Astrocyte of the cerebellum (primary cell): Measurements from ENCODE around the gene UBE3B.

Experiments
- DNase-seq: peaks from one replicate; pipeline ENCODE4 v3.0.0-alpha.2; 2011; ENCODE audit warnings: low read depth
- H3K4me3 ChIP-seq: 2 replicates; pipeline ENCODE4 v1.5.1; 2011; ENCODE audit warnings: mild to moderate bottlenecking, low read depth, low read length, moderate library complexity
- in situ Hi-C: cut with HindIII; loops from 2 replicates; pipeline ENCODE4 v1.10.0; 2017; ENCODE audit warnings: low sequenced_read_pairs
- TF ChIP-seq, protein P1 (sequence below): IDR thresholded peaks from 2 replicates; pipeline ENCODE4 v1.5.1; 2012; ENCODE audit warnings: low read length, low read depth, moderate library complexity, mild to moderate bottlenecking; ENCODE audit errors: missing control alignments

The UBE3B gene

DNA sequence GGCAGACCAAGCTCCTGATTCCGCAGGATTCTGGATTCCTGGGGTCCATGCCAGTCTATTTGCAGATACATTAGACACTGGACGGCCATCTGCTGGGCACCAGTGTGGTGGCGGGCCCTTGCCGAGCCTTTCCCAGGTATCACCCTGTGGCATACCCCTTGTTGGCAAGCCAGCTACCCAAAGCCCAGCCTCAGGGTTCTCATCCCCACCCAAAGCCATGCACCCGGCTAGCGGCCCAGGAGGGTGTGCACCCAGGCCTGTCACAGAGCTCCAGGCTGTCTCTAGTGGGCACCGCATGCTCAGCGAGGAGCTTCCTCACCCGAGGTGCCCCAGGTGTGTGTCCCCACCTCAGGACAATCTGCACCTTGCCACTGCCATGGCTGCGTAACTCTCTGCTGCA lies 82.2 kb downstream of the UBE3B start:
- TF ChIP-seq, protein P1, sequence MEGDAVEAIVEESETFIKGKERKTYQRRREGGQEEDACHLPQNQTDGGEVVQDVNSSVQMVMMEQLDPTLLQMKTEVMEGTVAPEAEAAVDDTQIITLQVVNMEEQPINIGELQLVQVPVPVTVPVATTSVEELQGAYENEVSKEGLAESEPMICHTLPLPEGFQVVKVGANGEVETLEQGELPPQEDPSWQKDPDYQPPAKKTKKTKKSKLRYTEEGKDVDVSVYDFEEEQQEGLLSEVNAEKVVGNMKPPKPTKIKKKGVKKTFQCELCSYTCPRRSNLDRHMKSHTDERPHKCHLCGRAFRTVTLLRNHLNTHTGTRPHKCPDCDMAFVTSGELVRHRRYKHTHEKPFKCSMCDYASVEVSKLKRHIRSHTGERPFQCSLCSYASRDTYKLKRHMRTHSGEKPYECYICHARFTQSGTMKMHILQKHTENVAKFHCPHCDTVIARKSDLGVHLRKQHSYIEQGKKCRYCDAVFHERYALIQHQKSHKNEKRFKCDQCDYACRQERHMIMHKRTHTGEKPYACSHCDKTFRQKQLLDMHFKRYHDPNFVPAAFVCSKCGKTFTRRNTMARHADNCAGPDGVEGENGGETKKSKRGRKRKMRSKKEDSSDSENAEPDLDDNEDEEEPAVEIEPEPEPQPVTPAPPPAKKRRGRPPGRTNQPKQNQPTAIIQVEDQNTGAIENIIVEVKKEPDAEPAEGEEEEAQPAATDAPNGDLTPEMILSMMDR = no peak
- in situ Hi-C loops = no loop called here
- DNase-seq = no peak
- H3K4me3 ChIP-seq = no peak overlapping the region

DNA sequence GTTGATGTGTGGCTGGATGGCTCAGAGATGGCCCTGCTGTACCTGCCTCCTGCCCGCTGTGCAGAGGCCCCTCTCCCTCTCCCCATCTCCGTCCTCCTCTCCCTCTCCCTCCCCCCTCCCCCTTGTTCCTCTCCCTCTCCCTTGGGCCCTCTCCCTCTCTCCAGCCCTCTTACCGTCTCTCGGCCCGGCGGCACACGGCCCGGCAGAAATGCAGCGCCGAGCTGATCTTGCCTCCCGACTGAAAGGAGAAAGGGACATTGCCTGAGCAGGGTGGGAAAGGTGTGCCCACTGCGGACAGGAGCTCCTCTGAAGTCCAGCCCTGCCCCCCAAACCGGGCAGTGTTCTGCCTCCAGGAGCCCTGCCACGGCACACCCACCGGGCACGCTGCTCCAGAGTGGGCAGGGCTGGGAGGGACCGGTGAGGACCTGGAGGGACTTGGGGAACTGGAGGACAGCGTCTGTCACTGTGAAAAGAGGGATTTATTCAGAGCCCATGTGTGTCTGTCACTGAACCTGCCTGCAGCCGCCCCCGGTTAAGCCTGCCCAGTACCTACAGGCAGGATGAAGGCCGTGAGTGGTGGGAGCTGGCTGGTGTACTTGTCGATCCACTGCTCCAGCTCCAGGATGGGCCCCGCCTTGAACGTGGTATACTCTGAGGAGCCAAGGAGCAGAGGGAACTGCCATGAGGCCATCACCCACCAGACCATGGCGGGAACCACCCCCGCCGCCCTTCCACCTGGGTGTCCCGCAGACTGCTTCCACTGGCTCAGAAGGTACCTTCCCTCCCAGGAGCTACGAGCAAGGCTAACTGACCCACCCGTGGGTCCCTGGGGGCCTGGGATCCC lies 83.7 kb downstream of the UBE3B start:
- H3K4me3 ChIP-seq = no peak overlapping the region
- DNase-seq = no peak
- TF ChIP-seq, protein P1 = no peak
- in situ Hi-C loops = no loop called here

DNA sequence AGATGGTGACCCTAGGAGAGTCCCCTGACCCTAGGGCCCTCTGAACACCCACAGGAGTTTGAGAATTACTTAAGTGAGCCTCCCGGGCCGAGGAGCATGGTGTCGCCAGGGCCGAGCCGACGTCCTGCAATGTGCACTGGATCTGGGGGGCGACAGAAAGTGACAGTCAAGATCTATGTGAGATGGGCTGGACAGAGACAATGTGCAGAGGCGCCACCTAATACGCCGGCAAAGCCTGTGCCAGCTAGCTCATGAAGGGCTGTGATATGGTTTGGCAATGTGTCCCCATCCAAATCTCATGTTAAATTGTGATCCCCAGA lies 84.2 kb downstream of the UBE3B start:
- in situ Hi-C loops = no loop called here
- TF ChIP-seq, protein P1 = no peak

DNA sequence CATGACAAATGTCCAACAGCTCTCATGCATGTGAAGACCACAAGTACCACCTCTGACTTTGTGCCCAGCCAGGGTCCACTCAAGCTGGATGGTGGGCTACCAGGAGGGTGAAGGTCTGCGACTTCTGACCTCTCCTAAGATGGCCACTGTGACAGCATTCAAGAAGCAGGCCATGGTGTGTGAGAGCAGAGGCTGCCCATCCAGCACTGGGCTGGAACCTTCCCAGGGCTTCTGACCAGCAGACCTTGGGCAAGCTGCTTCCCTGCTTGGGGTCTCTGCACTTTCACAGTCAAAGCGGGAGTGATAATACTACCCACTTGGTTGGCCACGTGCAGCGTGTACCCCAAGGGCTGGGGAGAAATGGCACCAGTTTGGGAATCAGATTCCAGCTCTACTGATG lies 85.4 kb downstream of the UBE3B start:
- TF ChIP-seq, protein P1 = no peak
- in situ Hi-C loops = no loop called here
- no peak for DNase-seq

More for the DNA sequence above, 84.2 kb downstream of the UBE3B start:
- no peak overlapping the region for H3K4me3 ChIP-seq
- no peak for DNase-seq

DNA sequence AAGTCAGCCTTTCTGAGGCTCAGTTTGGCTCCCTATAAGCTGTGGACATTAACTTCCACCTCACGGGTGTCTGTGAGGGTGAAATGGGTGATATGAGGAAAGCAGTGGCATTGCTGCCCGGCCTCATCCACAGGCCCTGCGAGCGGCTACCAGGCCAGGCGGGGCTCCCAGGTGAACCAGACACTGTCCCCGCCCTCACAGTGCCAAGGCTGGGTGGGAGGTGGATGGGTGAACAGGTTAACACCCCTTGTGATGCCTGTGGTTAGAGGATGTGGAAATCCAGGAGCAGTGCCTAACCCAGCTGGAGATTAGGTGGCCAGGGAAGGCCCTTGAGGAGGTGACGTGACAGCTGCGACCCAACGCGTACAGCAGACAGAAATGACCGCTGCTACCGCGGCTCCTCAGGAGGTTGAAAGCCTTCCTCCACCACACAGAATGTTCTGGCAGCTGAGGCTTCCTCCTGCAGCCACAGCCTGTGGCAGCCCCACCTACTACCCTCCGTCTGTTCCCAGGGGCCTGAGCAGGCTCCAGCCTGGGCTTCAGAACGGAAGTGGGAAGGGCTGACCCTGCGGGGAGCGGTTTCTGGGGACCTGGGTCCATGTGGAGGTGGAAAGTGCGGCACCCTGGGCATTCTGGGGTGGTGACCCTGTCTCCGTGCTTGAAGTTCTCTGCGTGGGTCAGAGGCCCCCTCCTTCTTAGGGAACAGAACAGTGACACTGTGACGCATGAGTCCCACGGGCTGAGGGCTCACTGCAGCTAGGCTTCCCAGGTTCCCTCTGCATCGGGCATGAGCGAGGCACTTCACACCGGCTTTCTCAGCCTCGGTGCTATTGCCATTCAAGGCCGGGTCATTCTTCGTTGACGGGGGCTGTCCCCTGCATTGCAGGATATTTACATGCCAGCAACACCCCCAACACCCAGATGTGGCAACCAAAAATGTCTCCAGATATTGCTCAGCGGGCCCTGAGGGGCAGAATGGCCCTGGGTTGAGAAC lies 86.2 kb downstream of the UBE3B start:
- no peak overlapping the region for H3K4me3 ChIP-seq
- in situ Hi-C loops = no loop called here

More for the DNA sequence above, 85.4 kb downstream of the UBE3B start:
- no peak overlapping the region for H3K4me3 ChIP-seq

DNA sequence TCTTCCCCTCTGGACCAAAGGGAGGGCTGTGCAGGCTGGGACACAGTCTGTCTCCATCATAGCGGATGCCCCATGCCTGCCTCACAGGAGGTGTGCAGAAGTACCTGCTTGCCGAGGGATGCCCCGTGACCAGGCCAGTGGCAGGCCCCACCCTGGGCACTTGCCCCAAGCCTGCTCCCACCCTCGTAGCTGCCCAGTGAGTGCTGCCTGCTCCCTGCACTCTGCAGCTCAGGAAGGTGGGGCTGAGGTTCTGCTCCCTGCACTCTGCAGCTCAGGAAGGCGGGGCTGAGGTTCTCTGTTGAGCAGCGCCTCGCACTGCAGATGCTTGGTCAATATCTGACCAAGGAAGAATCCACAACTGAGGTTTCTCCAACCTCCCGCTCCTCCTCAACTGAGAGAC lies 89.0 kb downstream of the UBE3B start:
- in situ Hi-C loops = no loop called here
- no peak for DNase-seq
- no peak overlapping the region for H3K4me3 ChIP-seq
- TF ChIP-seq, protein P1 = no peak

More for the DNA sequence above, 86.2 kb downstream of the UBE3B start:
- TF ChIP-seq, protein P1 = no peak
- DNase-seq = no peak
